OCI-LY1 (cell line): ENCODE measurements around the gene GNAS-AS1.

Experiments used
- CTCF ChIP-seq: fragments of 200-600 bp; sonication (generic), shearing (Covaris generic); IDR thresholded peaks from 2 replicates; pipeline ENCODE4 v1.5.1; 2017; ENCODE audit warnings: mild to moderate bottlenecking, antibody characterized with exemption, low read length, moderate library complexity, mixed read lengths
- EZH2 ChIP-seq: fragments of 200-600 bp; sonication (generic), shearing (Covaris generic); IDR thresholded peaks from 2 replicates; pipeline ENCODE4 v1.8.0; 2017; ENCODE audit warnings: borderline replicate concordance, mixed run types, mild to moderate bottlenecking, antibody characterized with exemption, low read length, moderate library complexity, mixed read lengths

GRCh38 chr20:58775371-58775770, 75.3 kb downstream of the GNAS-AS1 start:
- TF ChIP-seq CTCF (no peak), EZH2 (no peak)
